Measurements from ENCODE around the gene CACNA1A. TPM values are rescaled to one million over a fixed set of nuclear protein-coding genes. Genes with fewer than 3 reads are reported as not detected.

The CACNA1A gene
- total RNA-seq, 1 donor from 2014 or later: 7.7 TPM

DNA sequence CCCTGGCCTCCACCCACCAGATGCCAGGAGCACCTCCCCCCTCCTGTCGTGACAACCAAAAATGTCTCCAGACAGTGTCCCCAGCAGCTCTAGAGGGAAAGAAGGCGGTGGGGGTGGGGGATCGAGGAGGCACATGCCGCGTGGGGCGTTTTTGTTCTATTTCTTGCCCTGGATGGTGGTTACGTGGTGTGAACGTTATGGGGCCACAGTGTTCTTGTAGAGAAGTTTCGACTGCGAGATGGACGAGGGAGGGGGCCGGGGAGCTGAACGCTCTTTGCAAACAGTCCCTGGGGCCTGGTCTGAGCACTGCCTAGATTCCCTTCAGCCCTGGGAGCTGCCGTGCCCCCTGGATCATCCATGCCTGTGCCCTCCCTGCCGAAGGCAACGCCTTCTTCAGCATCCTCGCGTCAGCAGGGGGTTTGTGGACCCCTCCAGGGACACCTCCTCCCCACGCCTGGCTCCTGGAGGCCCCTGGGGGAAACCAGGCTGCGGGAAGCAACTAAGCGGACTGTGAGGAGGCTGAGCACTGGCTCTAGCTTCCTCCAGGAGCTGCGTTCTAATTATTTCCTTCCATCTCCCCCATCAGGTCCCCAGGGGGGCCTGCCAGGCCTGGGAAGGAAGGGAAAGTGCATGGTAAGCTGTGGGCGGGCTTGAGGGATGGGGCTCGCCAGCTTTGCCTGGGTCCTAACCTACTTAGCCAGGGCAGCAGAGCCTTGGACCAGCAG is 224.6 kb downstream of the CACNA1A start:
- H3K4me3 ChIP-seq: no peak overlapping the region
- intact Hi-C loops (cut with DNase I): no loop called here

DNA sequence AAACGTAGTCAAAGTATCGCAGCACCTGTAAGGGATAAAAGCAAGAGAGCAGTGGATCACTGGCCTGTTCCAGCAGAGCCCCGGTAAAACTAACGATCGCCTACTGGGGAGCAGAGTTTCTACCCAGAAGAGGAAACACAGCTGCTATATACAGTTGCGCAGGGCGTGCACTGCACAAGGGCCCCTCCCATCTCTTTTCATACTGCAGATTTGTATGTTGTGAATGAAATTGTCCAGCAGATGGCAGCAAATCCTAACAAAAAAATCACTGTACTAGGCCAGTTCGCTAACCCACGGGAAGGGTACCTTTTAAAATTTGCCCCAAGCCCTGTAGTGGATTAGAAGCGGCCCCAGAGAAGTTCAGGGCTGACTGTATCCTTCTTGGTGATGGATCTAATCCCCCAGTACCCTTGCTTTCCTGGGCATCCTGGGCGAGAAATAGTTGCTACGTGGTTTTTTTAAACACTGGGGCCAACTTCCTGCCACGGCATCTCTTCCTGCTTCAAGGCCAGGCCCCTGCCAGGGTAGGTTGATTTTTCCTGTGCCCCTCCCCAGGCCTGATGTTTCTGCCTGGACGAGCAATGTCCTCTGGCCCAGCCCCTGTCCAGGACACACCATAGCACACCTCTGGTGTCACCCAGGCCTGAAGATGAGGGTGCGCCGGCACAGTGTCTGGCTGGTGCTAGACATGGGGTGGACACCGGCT is 229.0 kb downstream of the CACNA1A start:
- no peaks in the 10 kb centered on the region for H3K4me1 ChIP-seq
- no peaks in the 10 kb centered on the region for H3K27me3 ChIP-seq
- DNase-seq (ENCODE audit: low spot score in 2 of 2): peak in 1 of 2 donors; percentile 75
- H3K4me3 ChIP-seq: no peak overlapping the region
- intact Hi-C loops (cut with DNase I): loop anchor here (1.0 to 2.0 kb wide), 2 partner anchors 312 to 442 kb away; no protein-coding TSS in a partner anchor
- TF ChIP-seq, protein P1, sequence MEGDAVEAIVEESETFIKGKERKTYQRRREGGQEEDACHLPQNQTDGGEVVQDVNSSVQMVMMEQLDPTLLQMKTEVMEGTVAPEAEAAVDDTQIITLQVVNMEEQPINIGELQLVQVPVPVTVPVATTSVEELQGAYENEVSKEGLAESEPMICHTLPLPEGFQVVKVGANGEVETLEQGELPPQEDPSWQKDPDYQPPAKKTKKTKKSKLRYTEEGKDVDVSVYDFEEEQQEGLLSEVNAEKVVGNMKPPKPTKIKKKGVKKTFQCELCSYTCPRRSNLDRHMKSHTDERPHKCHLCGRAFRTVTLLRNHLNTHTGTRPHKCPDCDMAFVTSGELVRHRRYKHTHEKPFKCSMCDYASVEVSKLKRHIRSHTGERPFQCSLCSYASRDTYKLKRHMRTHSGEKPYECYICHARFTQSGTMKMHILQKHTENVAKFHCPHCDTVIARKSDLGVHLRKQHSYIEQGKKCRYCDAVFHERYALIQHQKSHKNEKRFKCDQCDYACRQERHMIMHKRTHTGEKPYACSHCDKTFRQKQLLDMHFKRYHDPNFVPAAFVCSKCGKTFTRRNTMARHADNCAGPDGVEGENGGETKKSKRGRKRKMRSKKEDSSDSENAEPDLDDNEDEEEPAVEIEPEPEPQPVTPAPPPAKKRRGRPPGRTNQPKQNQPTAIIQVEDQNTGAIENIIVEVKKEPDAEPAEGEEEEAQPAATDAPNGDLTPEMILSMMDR (IDR thresholded peaks at IDR 0.05): peak; percentile 56 to 81 (median 76)
- H3K27ac ChIP-seq: no peak overlapping the region
- H3K36me3 ChIP-seq: no peaks in the 10 kb centered on the region
- no peaks in the 10 kb centered on the region for H3K9me3 ChIP-seq

More for the DNA sequence above, 224.6 kb downstream of the CACNA1A start:
- no peak for DNase-seq (ENCODE audit: low spot score in 2 of 2)
- no peaks in the 10 kb centered on the region for H3K4me1 ChIP-seq
- no peak overlapping the region for H3K27ac ChIP-seq
- TF ChIP-seq, protein P1 (IDR thresholded peaks at IDR 0.05): no peak
- no peaks in the 10 kb centered on the region for H3K36me3 ChIP-seq
- no peaks in the 10 kb centered on the region for H3K27me3 ChIP-seq
- H3K9me3 ChIP-seq: no peaks in the 10 kb centered on the region

DNA sequence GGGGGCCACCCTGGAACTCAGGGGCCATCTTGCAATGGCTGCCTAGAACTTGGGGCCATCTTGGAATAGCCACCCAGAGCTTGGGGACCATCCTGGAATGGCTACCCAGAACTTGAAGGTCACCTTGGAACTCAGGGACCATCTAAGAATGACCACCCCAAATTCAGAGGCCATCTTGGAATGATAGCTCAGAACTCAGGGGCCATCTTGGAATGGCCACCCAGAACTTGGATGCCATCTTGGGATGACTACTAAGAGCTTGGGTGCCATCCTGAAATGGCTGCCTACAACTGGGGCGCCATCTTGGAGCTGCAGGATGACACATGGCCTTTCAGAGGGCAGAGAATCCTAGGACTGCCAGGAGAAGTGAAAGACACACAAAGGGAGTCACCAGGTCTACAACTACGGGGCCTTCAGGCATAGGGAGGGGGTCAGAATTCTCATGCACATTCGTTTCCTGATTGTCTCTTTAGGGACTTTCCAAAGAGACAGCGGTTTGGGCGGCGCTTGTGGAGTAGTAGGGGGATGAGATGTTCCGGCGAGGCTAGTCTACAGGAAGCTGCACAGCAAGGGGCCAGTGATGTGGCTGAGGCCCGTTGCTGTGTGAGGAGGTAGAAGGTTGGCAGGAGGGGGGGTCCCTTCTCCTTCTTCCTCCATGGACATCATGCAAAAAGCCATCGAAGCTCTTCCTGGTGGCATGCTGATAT is 231.1 kb downstream of the CACNA1A start:
- Histone ChIP-seq H3K36me3 (no peaks in the 10 kb centered on the region), H3K27me3 (no peaks in the 10 kb centered on the region), H3K4me3 (no peak overlapping the region), H3K9me3 (no peaks in the 10 kb centered on the region), H3K27ac (no peak overlapping the region), H3K4me1 (no peaks in the 10 kb centered on the region)
- TF ChIP-seq, protein P1 (IDR thresholded peaks at IDR 0.05): no peak
- DNase-seq (ENCODE audit: low spot score in 2 of 2): no peak
- intact Hi-C loops (cut with DNase I): no loop called here

DNA sequence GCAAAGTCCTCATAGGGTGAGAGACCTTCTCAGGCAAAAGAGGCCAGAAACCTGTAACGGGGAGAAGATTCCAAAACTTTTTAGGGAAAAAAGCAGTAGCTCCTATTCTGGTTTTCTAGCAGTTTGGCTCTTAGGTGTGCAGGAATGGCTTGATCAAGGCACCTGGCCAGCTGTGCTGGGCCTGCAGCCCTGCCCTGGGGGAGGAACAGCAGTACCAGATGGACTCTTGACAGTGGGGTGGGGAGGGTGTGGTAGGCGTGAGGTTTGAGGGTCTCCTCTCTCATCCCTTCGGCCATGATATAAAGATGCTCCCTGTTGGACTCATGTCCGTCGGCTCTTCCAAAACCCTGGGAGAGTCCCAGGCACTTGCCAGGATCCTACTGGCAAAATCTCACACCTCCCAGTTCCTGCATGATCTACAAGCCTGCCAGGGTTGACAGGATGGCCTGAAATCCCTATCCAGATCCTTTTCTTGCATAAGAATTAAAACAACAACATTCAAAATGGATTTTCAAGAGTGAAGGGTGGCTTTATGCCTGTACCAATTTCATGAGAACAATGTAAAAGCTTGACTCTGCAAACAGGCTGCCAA is 235.7 kb downstream of the CACNA1A start:
- H3K4me3 ChIP-seq: no peak overlapping the region
- H3K9me3 ChIP-seq: no peaks in the 10 kb centered on the region
- TF ChIP-seq, protein P1 (IDR thresholded peaks at IDR 0.05): no peak
- no peaks in the 10 kb centered on the region for H3K4me1 ChIP-seq
- no peak overlapping the region for H3K27ac ChIP-seq
- no peak for DNase-seq (ENCODE audit: low spot score in 2 of 2)
- intact Hi-C loops (cut with DNase I): no loop called here
- no peaks in the 10 kb centered on the region for H3K36me3 ChIP-seq
- H3K27me3 ChIP-seq: no peaks in the 10 kb centered on the region

DNA sequence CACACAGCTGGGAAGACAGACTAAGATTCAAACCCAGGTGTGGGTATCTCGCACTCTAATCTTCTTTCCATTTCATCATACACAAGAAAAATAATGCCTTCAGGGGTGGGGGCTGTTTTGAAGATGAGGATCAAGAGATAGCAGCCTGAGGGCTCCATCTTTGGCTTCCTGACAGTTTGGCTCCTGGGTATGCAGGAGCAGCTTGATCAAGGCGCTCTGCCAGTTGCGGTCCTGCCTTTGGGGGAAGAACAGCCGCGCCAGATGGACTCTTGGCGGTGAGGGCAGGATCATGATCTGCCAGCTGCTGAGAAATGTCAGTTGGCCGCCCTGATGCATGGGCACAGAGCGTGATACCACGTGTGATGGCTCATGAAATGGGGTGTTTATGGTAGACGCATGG is 236.9 kb downstream of the CACNA1A start:
- TF ChIP-seq, protein P1 (IDR thresholded peaks at IDR 0.05): no peak
- intact Hi-C loops (cut with DNase I): no loop called here

More for the DNA sequence above, 236.9 kb downstream of the CACNA1A start:
- H3K9me3 ChIP-seq: no peaks in the 10 kb centered on the region
- no peaks in the 10 kb centered on the region for H3K36me3 ChIP-seq
- DNase-seq (ENCODE audit: low spot score in 2 of 2): no peak
- H3K27ac ChIP-seq: no peak overlapping the region
- no peaks in the 10 kb centered on the region for H3K4me1 ChIP-seq
- H3K27me3 ChIP-seq: no peaks in the 10 kb centered on the region
- H3K4me3 ChIP-seq: no peak overlapping the region

Measured in ascending aorta (tissue), 2 donors.